Non-pigmented ciliary epithelial cell (primary cell): ENCODE measurements around the gene LTO1.
A peak's percentile ranks its signal among the peaks of the same experiment; 100 is the strongest.

ENCODE experiments used
- DNase-seq: peaks from one replicate; pipeline ENCODE4 v3.0.0-alpha.2; 2010; ENCODE audit warnings: low read depth

The LTO1 gene

DNA sequence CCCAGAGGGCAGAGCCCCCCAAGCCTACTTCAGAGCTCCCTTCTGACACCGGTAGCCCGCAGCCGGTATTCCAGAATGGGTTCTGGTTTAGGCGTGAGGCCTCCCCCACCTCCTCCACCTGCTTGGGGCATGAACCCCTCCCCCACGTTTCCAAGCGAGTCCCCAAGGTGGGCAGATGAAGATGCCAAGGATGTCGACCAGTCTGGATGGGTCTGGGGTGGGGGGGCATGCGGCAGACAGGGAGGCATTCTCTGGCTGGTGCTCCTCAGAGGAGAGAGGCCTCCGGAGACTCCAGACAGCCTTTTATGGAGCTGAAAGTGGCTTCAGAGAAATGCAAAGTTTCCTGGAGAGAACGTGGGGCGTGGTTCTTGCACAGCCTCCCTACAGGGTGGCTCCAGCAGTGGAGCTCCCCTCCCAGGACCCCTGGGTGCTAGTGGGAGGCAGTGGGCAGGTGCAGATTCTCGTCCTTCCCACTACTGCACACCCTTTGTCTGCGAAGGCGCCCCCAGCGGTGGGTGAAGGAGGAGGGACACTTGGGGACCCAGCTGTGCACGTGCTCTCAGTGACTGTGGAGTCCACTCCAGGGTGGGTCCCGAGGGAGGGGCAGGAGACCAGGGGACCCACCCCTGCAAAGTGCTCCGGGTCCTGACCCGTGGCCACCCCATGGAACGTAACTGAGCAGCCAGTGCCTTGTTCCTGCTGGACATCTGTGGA is 30.0 kb downstream of the LTO1 start:
- DNase-seq = no peak

- DNase-seq = peak; percentile 64
These were observed 30.8 kb downstream of the LTO1 start for GRCh38 chr11:69644071-69644961.

DNA sequence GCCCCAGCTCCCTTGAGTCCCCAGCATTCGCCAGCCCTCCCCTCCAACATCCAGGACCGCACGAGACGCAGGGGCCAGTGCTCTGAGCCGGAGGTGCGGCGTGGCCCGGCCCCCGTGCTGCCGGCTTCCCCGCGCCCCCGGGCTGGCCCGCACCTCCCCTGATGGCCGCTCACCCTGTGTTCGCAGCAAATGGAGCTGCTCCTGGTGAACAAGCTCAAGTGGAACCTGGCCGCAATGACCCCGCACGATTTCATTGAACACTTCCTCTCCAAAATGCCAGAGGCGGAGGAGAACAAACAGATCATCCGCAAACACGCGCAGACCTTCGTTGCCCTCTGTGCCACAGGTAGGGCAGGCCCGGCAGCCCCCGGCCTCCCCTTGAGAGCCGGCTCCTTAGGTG is 31.5 kb downstream of the LTO1 start:
- no peak for DNase-seq

DNA sequence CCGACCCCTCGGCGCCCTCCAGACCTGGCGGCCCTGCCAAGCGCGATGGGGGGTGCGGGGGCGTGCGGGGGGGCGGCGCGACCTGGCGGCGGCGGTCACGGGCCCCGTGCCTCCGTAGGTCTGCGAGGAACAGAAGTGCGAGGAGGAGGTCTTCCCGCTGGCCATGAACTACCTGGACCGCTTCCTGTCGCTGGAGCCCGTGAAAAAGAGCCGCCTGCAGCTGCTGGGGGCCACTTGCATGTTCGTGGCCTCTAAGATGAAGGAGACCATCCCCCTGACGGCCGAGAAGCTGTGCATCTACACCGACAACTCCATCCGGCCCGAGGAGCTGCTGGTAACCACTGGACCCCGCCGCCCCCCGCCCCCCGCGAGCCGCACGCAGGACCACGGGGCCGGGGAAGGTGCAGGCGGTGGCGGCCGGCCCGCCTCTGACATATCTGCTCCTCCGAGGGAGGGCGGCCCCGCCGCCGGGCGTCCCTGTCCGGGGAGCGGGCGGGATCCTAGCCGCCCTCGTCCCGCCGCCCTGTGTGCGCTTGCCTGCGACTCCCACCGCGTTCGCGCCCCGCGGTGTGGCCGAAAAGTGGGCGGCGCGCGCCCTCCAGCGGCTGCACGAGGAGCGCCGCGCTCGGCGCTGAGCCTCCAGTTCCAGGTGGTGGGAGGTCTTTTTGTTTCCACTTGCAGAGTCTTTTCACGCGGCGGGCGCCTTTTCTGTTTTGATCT is 32.1 kb downstream of the LTO1 start:
- DNase-seq = no peak

DNA sequence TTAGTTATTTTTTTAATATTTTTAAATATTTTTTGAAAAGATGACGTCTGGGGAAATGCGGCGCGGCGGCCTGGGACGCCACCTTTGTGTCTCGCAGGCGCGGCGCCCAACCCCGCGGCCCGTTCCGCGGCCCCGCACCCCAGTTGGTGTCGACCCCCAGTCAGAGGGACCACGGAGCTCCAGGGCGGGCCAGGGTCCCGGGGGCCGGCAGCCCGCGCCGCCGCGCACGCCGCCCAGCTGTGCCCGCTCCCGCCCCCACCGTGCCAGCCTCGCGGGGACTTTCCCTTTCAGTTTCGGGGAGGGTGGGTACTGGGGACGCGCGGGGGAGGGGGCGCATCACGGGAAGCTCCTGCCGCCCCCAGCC is 32.6 kb downstream of the LTO1 start:
- DNase-seq = no peak

DNA sequence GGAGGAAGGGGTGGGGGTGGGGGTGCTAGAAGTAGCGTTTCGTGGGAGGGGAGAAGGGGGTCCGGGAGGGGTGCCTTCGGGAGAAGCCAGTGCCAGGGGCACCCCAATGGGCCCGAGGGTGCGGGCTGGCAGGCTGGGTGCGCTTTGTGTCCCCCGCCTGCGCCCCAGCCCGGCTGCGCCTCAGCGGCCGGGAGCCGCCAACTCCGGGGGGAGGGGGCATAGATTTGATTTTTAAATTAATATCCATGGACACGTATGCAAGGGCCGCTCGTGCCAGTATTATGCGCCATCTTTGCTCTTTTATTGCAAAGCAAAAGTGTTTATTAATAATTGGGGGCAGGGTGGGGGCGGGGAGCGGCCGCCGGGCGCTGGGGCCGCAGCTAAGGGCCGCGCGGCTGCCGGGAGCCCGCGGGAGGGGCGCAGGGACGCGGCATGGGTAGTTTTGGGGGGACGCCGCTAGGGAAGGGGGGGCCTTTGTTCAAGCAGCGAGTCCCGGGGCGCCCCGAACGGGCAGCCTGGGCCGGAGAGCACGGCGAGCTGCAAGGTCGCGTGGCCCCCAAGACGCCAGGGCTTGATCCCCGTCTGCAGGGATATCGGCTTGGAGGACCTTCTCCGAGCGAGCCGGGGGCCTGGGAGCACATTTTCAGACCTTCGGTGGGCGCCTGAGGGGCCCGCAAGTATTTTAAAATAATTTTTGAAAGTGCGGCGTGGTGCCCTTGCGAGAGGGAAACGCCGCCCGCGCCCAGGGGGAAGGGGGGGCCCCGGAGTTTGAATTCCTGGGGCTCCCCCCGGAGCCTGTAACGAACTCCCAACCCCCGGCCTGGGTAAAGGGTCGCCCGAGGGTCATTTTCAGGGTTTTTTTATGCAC is 33.2 kb downstream of the LTO1 start:
- DNase-seq = no peak

DNA sequence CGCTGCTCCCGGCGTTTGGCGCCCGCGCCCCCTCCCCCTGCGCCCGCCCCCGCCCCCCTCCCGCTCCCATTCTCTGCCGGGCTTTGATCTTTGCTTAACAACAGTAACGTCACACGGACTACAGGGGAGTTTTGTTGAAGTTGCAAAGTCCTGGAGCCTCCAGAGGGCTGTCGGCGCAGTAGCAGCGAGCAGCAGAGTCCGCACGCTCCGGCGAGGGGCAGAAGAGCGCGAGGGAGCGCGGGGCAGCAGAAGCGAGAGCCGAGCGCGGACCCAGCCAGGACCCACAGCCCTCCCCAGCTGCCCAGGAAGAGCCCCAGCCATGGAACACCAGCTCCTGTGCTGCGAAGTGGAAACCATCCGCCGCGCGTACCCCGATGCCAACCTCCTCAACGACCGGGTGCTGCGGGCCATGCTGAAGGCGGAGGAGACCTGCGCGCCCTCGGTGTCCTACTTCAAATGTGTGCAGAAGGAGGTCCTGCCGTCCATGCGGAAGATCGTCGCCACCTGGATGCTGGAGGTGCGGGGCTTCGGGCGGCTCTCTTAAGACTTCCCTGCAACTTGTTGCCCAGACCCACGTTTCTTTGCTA is 34.1 kb downstream of the LTO1 start, which contains the start of gene CCND1:
TSS of gene CCND1 (plus strand) at position 162 of the 587 bp plus-strand sequence. CDS start at position 320, 158 bp downstream.
- peak; percentile 72 for DNase-seq

GRCh38 chr11:69640260-69640994 is 34.7 kb downstream of the LTO1 start:
- DNase-seq = no peak

DNA sequence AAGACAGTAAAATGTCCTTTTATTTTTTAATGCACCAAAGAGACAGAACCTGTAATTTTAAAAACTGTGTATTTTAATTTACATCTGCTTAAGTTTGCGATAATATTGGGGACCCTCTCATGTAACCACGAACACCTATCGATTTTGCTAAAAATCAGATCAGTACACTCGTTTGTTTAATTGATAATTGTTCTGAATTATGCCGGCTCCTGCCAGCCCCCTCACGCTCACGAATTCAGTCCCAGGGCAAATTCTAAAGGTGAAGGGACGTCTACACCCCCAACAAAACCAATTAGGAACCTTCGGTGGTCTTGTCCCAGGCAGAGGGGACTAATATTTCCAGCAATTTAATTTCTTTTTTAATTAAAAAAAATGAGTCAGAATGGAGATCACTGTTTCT is 35.3 kb downstream of the LTO1 start:
- no peak for DNase-seq

DNA sequence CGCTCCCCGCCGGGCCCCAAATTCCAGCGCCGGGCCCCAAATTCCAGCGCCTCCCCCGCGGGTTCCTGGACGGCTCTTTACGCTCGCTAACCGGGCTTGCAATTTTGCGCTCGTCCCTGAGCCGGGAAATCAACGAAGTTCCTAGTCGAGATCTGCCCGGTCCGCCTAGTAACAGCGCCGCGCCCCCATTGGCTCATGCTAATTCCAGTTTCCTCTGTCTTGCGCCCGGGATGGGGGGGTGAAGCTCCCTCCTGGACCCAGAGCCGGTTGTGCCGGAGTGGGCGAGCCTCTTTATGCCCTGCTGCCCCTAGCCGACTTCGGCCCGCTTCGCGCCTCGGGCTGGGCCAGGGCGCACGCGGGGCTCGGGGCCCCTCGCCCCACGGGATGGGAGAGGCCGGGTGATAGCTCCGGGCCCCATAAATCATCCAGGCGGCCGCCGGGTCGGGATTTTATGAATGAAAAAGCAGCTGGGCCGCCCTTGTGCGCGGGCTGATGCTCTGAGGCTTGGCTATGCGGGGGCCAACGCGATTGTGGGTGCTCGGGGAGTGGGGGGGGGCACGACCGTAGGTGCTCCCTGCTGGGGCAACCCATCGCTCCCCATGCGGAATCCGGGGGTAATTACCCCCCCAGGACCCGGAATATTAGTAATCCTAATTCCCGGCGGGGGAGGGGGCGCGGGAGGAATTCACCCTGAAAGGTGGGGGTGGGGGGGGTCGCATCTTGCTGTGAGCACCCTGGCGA is 36.0 kb downstream of the LTO1 start:
- DNase-seq = peak; percentile 88

DNA sequence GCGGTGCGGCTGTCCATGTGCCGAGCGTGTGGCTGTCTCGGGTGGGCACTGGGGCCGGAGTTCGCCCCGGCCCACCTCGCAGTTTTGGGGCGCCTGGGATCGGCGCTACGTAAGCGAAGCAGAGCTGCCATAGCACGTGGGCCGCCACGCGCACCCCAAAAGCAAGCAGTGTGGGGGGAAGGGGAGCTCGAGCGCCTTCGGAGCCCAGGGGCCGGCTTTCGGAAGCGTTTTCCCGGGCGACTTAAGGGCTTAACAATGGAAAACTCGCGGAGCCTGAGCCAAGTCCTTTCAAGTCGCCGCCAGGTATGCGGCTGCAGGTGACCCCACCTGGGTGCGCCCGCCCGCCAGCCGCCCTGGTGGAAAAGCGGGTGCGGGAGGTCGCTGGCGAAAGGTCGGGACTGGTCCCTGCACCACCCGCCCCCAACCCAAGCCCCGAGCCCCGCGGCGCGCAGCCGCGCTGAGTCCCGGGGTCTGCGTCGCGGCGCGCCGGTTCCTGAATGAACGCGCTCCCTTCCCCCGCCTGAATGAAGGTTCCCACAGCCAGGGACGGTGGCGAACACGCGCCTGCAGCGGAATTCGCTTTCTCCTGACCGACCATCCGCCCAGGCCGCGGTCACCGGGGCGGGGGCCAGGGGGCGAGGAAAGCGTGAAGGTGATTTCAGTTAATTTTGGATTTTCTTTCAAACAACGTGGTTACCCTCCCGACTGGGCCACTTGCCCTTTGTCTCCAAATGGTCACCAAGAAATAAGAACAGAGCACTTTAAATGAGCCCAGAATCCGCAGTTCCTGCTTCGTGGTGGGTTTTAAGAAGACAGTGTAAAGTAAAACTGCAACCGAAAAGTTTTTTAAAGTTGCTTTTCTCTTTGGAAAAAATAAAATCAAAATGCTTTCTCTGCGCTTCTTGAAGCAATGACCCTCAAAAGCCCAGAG is 36.9 kb downstream of the LTO1 start:
- DNase-seq = no peak

- DNase-seq = no peak
These were observed 37.8 kb downstream of the LTO1 start for GRCh38 chr11:69637198-69637940.

DNA sequence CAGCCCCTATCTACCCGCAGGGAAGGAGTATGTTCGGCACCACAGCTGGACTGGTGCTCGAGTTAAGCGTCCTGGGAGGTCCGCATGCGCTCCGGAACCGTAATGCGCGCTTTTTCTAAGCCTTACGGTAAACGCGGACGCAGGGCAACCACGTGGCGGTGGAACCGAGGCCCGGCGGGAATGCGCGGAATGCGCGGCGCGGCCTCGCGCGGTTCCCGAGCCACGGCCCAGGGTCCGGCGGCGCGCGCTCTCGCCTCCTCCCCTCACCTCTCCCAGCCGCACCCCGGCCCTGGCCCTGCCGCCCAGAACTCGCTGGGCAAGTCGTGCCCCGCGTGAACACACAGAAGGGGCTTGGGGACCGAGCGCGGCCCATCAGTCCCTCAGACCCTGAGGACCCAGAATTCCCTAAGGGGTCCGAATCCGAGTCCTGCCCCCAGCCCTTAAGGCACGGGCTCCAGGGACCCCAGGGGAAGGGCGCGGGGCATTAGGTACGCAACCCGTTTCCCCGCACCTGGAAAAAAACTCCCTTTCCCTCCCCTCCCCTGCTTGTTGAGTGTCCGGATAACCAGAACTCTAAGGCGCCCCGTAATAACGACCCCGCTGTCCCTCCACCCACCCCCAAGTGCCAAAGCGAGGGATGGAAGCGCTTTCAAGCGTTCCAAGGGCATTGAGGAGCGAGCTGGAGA is 38.5 kb downstream of the LTO1 start:
- peak; percentile 76 for DNase-seq

- DNase-seq = no peak
These were observed 39.2 kb downstream of the LTO1 start for GRCh38 chr11:69635804-69636511.

DNA sequence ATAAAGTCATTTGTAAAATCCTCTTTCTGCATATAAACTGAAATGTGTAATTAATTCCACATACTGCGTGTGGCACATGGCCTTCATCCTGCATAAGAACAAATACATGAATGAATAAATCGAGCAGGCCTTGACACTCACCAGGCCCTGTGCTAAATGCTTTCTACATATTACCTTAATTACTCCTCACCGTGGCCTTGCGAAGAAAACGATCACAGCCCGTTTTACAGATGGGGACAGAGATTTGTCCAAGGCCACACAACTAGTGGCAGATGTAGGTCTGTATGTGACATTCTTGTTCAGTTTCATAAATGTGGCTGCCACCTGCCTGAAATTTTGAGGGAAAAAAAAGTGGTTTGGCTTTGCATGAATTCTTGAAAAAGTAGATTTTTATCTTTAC is 40.0 kb downstream of the LTO1 start:
- DNase-seq = no peak

DNA sequence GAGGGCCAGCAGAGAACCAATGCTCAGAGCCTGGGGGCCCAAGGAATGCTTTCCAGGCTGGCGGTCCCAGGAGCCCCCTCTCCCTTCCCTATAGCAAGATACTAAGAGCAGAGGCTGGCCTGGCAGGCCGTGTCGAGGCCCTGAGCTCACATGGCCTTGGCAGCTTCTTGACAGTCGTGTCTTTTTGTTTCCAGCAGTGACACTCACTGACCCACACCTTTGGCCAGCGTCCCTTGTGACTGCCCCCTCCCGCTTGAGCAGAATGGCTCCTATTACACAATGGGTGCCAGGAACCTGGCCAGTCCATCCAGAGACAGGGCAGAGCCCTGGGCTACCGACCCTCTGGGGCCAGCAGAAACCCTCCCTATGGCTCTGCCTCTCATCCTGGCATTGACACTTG is 40.6 kb downstream of the LTO1 start:
- DNase-seq = no peak

DNA sequence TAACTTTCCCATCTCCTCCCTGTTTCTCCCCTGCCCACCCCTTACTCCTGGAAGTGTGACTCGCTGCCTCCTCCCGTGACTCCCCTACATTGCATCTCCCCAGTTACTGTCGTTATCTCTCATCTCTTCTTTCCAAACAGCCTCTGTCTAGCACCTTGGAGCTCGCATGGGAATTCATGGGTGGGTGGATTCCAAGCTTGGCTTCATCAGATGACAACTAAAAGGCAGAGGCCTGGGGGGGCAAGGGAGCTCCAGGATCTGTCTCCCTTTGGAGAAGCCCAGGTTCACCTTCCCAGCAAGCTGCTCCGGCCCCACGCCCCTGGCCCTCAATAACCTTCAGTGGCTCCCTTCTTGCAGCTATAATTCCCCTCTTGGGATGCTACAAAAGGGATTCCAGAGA is 41.1 kb downstream of the LTO1 start:
- no peak for DNase-seq
